GM23338 (cell line): ENCODE data around the gene MAPKAPK2. TPM values are rescaled to one million over a fixed set of nuclear protein-coding genes. Genes with fewer than 3 reads are reported as not detected.

Source experiments
- ATAC-seq: fragments of 200-7000 bp; cut with Tn5 transposase; 3 replicates; pipeline ENCODE4 v1.9.1; 2020
- DNase-seq: peaks from one replicate; pipeline ENCODE4 v3.0.0-alpha.2; 2015; ENCODE audit warnings: low spot score
- H2AFZ ChIP-seq: fragments of 200-600 bp; sonication (generic); 2 replicates; pipeline ENCODE4 v1.8.0; 2016; ENCODE audit warnings: antibody characterized with exemption, mild to moderate bottlenecking, moderate library complexity
- H3F3A ChIP-seq: fragments of 200-600 bp; sonication (generic); replicated peaks from 2 replicates; pipeline ENCODE4 v1.8.0; 2017; ENCODE audit warnings: antibody characterized with exemption, mixed run types, low read depth
- H3K27ac ChIP-seq: fragments of 200-600 bp; sonication (generic); 2 replicates; pipeline ENCODE4 v1.6.1; 2016; ENCODE audit warnings: low read depth
- H3K27me3 ChIP-seq: fragments of 200-600 bp; sonication (generic); 2 replicates; pipeline ENCODE4 v1.8.0; 2016; ENCODE audit warnings: mild to moderate bottlenecking, mixed run types, moderate library complexity; ENCODE audit not compliant: insufficient read depth
- H3K36me3 ChIP-seq: fragments of 200-600 bp; sonication (generic); 2 replicates; pipeline ENCODE4 v1.8.0; 2016; ENCODE audit warnings: mild to moderate bottlenecking; ENCODE audit not compliant: insufficient read depth
- H3K4me1 ChIP-seq: fragments of 200-600 bp; sonication (generic); 2 replicates; pipeline ENCODE4 v1.8.0; 2016; ENCODE audit warnings: mild to moderate bottlenecking, moderate library complexity; ENCODE audit not compliant: insufficient read depth
- H3K4me2 ChIP-seq: fragments of 200-600 bp; sonication (generic); 2 replicates; pipeline ENCODE4 v1.7.1; 2017; ENCODE audit warnings: mixed run types
- H3K4me3 ChIP-seq: fragments of 200-600 bp; sonication (generic); 2 replicates; pipeline ENCODE4 v1.6.1; 2016; ENCODE audit warnings: mixed run types
- H3K79me2 ChIP-seq: fragments of 200-600 bp; sonication (generic); replicated peaks from 2 replicates; pipeline ENCODE4 v1.8.0; 2017; ENCODE audit warnings: mild to moderate bottlenecking; ENCODE audit not compliant: insufficient read depth
- H3K9me2 ChIP-seq: fragments of 200-600 bp; sonication (generic); 2 replicates; pipeline ENCODE4 v1.8.0; 2017; ENCODE audit not compliant: insufficient read depth
- H4K20me1 ChIP-seq: fragments of 200-600 bp; sonication (generic); replicated peaks from 2 replicates; pipeline ENCODE4 v1.8.0; 2017; ENCODE audit warnings: mild to moderate bottlenecking; ENCODE audit not compliant: insufficient read depth
- H3K27ac Mint-ChIP-seq: 2 replicates; pipeline ENCODE4 v1.8.0; 2020; ENCODE audit warnings: inconsistent platforms, mild to moderate bottlenecking, moderate library complexity, mixed read lengths
- H3K27me3 Mint-ChIP-seq: 3 replicates; pipeline ENCODE4 v1.8.0; 2022; ENCODE audit warnings: low read depth, mild to moderate bottlenecking, moderate library complexity, mixed read lengths, inconsistent platforms; ENCODE audit not compliant: insufficient read depth, poor library complexity
- H3K36me3 Mint-ChIP-seq: 3 replicates; pipeline ENCODE4 v1.8.0; 2021; ENCODE audit warnings: low read depth, mild to moderate bottlenecking, inconsistent platforms, moderate library complexity, mixed read lengths
- H3K4me1 Mint-ChIP-seq: 3 replicates; pipeline ENCODE4 v1.8.0; 2020; ENCODE audit warnings: mild to moderate bottlenecking, inconsistent platforms, mixed read lengths
- H3K4me3 Mint-ChIP-seq: 3 replicates; pipeline ENCODE4 v1.8.0; 2021; ENCODE audit warnings: moderate library complexity, mild to moderate bottlenecking, inconsistent platforms, mixed read lengths
- H3K9me3 Mint-ChIP-seq: 3 replicates; pipeline ENCODE4 v1.8.0; 2020; ENCODE audit warnings: moderate library complexity, mild to moderate bottlenecking, inconsistent platforms, mixed read lengths
- CTCF ChIP-seq, 2 experiments: fragments of 200-600 bp in 1 of 2; sonication (generic) in 1 of 2; conservative IDR thresholded peaks; 2 replicates each; pipeline versions ENCODE4 v1.5.1 to v1.6.1; 2016 to 2017; ENCODE audit warnings: antibody characterized with exemption in 2 of 2, low read depth in 2 of 2, mild to moderate bottlenecking in 2 of 2, moderate library complexity in 1 of 2
- POLR2AphosphoS5 ChIP-seq: IDR thresholded peaks from 2 replicates; pipeline ENCODE4 v1.6.1; 2016; ENCODE audit warnings: antibody characterized with exemption, low read depth
- REST ChIP-seq: IDR thresholded peaks from one replicate; pipeline ENCODE4 v1.6.1; 2018; ENCODE audit warnings: antibody characterized with exemption; ENCODE audit not compliant: unreplicated experiment
- polyA plus RNA-seq: library from polyadenylated mRNA; unstranded; fragments of >200 nt; fragmentation: Nextera tagmentation; extraction: Ambion mirVana; gene quantifications from 2 replicates; pipeline ENCODE4 v1.2.1, GENCODE V29; 2016
- total RNA-seq: library from RNA; depleted of rRNA; stranded (reverse); fragments of >200 nt; shearing (Covaris generic); gene quantifications from 2 replicates; pipeline ENCODE4 v1.2.3, GENCODE V29; 2014
- TF ChIP-seq, protein P1 (sequence below): fragments of 250-450 bp; sonication (Bioruptor Pico); IDR thresholded peaks from 2 replicates; pipeline ENCODE4 v1.5.0; 2020; ENCODE audit warnings: mild to moderate bottlenecking, moderate library complexity

MAPKAPK2 gene
- total and polyA plus RNA-seq, 2 experiments from 2014 or later: 10.1 to 30.4 TPM

DNA sequence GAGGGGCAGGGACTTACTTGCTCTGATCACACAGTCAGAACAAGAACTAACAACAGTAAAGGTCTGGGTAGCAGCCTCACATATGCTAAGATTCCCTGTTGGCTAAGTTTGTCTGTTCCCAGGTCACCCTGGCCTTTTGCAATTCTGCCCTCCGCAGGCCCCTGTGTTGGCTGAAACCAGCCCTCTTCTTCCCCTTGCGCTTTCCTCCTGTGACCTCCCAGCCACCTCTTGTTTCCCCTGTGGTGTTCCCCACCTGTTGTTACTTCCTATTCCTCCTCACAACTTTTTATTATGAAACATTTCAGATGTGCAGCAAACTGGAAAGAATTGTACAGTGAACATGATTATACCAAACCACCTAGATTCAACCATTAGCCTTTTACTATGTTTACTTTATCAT, 23.4 kb downstream of the MAPKAPK2 start:
- no peaks in the 10 kb centered on the region for H3K36me3 ChIP-seq
- H3K79me2 ChIP-seq: peaks cover 94% of the 10 kb centered on the region
- no peak overlapping the region for H3K27ac ChIP-seq
- H2AFZ ChIP-seq: no peak overlapping the region
- H3K27me3 Mint-ChIP-seq: no peaks in the 10 kb centered on the region
- peaks cover 42% of the 10 kb centered on the region for H4K20me1 ChIP-seq
- H3K4me2 ChIP-seq: peak overlapping the region; percentile 48; the same call in 1 of the 2 replicates
- ATAC-seq (peak; percentile 72), DNase-seq (peak; percentile 47)
- H3K27ac Mint-ChIP-seq: no peak overlapping the region
- H3K9me3 Mint-ChIP-seq: no peaks in the 10 kb centered on the region
- H3K36me3 Mint-ChIP-seq: no peaks in the 10 kb centered on the region
- no peak overlapping the region; the same call in 2 of the 3 replicates for H3K4me3 Mint-ChIP-seq
- H3K4me1 ChIP-seq: peaks cover 50% of the 10 kb centered on the region
- H3K9me2 ChIP-seq: no peaks in the 10 kb centered on the region
- H3K4me3 ChIP-seq: no peak overlapping the region
- peaks cover 67% of the 10 kb centered on the region for H3K4me1 Mint-ChIP-seq
- no peak for TF ChIP-seq REST
- TF ChIP-seq CTCF (conservative IDR thresholded peaks at IDR 0.05; ENCODE audit: low read depth in 2 of 2): peak in 1 of 2 experiments; percentile 34; a peak in 1 of 4 replicates
- TF ChIP-seq, protein P1, sequence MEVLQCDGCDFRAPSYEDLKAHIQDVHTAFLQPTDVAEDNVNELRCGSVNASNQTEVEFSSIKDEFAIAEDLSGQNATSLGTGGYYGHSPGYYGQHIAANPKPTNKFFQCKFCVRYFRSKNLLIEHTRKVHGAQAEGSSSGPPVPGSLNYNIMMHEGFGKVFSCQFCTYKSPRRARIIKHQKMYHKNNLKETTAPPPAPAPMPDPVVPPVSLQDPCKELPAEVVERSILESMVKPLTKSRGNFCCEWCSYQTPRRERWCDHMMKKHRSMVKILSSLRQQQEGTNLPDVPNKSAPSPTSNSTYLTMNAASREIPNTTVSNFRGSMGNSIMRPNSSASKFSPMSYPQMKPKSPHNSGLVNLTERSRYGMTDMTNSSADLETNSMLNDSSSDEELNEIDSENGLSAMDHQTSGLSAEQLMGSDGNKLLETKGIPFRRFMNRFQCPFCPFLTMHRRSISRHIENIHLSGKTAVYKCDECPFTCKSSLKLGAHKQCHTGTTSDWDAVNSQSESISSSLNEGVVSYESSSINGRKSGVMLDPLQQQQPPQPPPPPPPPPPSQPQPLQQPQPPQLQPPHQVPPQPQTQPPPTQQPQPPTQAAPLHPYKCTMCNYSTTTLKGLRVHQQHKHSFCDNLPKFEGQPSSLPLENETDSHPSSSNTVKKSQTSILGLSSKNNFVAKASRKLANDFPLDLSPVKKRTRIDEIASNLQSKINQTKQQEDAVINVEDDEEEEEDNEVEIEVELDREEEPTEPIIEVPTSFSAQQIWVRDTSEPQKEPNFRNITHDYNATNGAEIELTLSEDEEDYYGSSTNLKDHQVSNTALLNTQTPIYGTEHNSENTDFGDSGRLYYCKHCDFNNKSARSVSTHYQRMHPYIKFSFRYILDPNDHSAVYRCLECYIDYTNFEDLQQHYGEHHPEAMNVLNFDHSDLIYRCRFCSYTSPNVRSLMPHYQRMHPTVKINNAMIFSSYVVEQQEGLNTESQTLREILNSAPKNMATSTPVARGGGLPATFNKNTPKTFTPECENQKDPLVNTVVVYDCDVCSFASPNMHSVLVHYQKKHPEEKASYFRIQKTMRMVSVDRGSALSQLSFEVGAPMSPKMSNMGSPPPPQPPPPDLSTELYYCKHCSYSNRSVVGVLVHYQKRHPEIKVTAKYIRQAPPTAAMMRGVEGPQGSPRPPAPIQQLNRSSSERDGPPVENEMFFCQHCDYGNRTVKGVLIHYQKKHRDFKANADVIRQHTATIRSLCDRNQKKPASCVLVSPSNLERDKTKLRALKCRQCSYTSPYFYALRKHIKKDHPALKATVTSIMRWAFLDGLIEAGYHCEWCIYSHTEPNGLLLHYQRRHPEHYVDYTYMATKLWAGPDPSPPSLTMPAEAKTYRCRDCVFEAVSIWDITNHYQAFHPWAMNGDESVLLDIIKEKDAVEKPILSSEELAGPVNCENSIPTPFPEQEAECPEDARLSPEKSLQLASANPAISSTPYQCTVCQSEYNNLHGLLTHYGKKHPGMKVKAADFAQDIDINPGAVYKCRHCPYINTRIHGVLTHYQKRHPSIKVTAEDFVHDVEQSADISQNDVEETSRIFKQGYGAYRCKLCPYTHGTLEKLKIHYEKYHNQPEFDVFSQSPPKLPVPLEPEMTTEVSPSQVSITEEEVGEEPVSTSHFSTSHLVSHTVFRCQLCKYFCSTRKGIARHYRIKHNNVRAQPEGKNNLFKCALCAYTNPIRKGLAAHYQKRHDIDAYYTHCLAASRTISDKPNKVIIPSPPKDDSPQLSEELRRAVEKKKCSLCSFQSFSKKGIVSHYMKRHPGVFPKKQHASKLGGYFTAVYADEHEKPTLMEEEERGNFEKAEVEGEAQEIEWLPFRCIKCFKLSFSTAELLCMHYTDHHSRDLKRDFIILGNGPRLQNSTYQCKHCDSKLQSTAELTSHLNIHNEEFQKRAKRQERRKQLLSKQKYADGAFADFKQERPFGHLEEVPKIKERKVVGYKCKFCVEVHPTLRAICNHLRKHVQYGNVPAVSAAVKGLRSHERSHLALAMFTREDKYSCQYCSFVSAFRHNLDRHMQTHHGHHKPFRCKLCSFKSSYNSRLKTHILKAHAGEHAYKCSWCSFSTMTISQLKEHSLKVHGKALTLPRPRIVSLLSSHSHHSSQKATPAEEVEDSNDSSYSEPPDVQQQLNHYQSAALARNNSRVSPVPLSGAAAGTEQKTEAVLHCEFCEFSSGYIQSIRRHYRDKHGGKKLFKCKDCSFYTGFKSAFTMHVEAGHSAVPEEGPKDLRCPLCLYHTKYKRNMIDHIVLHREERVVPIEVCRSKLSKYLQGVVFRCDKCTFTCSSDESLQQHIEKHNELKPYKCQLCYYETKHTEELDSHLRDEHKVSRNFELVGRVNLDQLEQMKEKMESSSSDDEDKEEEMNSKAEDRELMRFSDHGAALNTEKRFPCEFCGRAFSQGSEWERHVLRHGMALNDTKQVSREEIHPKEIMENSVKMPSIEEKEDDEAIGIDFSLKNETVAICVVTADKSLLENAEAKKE (CRISPR knock-in tag): no peak
- no peak for TF ChIP-seq POLR2AphosphoS5
- H3K27me3 ChIP-seq: no peaks in the 10 kb centered on the region
- no peaks in the 10 kb centered on the region for H3F3A ChIP-seq
